ENCODE results near the gene CLEC2L. TPM values are rescaled to one million over a fixed set of nuclear protein-coding genes. Genes with fewer than 3 reads are reported as not detected.

CLEC2L gene
- total and polyA plus RNA-seq, 2 of the 8 experiments (the other 6 are each of a cell fraction or from before 2014, with no cell fraction given) = 0.20 to 1.9 TPM

DNA sequence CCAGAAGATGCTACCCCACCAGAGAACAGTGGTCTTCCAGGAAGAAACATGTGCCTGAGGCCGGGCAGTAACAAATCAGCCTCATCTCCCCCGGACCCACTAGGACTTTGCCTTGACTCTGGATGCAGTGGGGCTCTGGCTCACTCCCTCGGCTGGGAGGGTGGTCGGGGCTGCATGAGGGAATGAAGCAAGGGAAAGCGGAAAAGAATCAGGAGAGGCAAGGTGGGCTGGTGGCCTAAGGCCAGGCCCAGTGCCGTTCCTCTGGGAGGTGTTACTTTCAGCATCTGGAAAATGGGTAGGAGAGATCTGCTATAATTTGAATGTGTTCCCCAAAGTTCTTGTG lies 51.8 kb downstream of the CLEC2L start:
- no peaks in the 10 kb centered on the region; a peak in 1 of 8 replicates for H3K36me3 ChIP-seq (ENCODE audit: control insufficient read depth in 2 of 4, insufficient read depth in 4 of 4, low read length in 3 of 4)
- H4K5ac ChIP-seq (ENCODE audit: insufficient read length, low read depth, low read length) = no peak overlapping the region
- no peak overlapping the region for H2BK120ac ChIP-seq (replicated peaks; ENCODE audit: low read depth, low read length)
- H4K91ac ChIP-seq (replicated peaks; ENCODE audit: insufficient read length, low read length) = no peak overlapping the region
- DNase-seq (ENCODE audit: low read depth in 1 of 2, low spot score in 2 of 2) (no peak), FAIRE-seq (no peak)
- no peak overlapping the region for H3K4me3 ChIP-seq (ENCODE audit: extremely low read depth in 1 of 4, insufficient read depth in 2 of 4, low read depth in 3 of 4, low read length in 4 of 4)
- H3K14ac ChIP-seq (ENCODE audit: insufficient read length) = no peak overlapping the region
- H2BK15ac ChIP-seq (ENCODE audit: low read length) = no peak overlapping the region
- no peak overlapping the region for H3K18ac ChIP-seq (ENCODE audit: extremely low read depth, low read length)
- CTCF ChIA-PET (ENCODE audit: partially characterized antibody) = interaction anchor here (1.1 to 1.5 kb wide), 2 partner anchors 9 to 71 kb away, joined by 4 to 5 read pairs; no protein-coding TSS in a partner anchor
- no peak overlapping the region for H2BK20ac ChIP-seq (ENCODE audit: low read length)
- no peak overlapping the region for H3K27ac ChIP-seq (ENCODE audit: low read depth, low read length)
- POLR2A ChIA-PET (ENCODE audit: partially characterized antibody) = no interaction called here
- H3K79me1 ChIP-seq (ENCODE audit: low read depth, low read length) = no peaks in the 10 kb centered on the region
- H3K4ac ChIP-seq (replicated peaks; ENCODE audit: insufficient read length, low read depth, low read length) = no peak overlapping the region
- H3K9me3 ChIP-seq (ENCODE audit: insufficient read depth in 2 of 2, low read depth in 1 of 2, low read length in 1 of 2) = no peaks in the 10 kb centered on the region
- H2BK5ac ChIP-seq (ENCODE audit: low read depth, low read length) = no peak overlapping the region
- WGBS, 2 experiments (ENCODE audit: extremely low coverage in 1 of 2, insufficient coverage in 1 of 2, insufficient read length in 1 of 2, insufficient replicate concordance in 2 of 2, low coverage in 1 of 2, low lambda C conversion rate in 2 of 2, missing lambda C conversion rate in 1 of 2) = 95% methylated on average over 6 of the region's 6 CpGs; no CpG with 5 or more reads in 1 of the 2 experiments
- no peak overlapping the region for H2BK12ac ChIP-seq (ENCODE audit: low read depth, low read length)
- TF ChIP-seq POU5F1 (IDR thresholded peaks at IDR 0.05; ENCODE audit: low read depth, low read length) (no peak), TAF7 (optimal IDR thresholded peaks at IDR 0.05; ENCODE audit: borderline replicate concordance, low read depth, low read length) (no peak), RFX5 (IDR thresholded peaks at IDR 0.05; ENCODE audit: borderline replicate concordance, low read depth, low read length) (no peak), SP1 (IDR thresholded peaks at IDR 0.05; ENCODE audit: low read depth, low read length) (no peak), NANOG (IDR thresholded peaks at IDR 0.05; ENCODE audit: insufficient read depth, low read depth, low read length, poor library complexity, severe bottlenecking) (no peak), ASH2L (IDR thresholded peaks at IDR 0.05; ENCODE audit: low read length) (no peak), CEBPB (IDR thresholded peaks at IDR 0.05; ENCODE audit: low read depth, low read length) (no peak)
- H3K9ac ChIP-seq (replicated peaks in 1 of 4; ENCODE audit: extremely low read depth in 1 of 4, low read depth in 3 of 4, low read length in 3 of 4) = no peak overlapping the region
- H3K4me1 ChIP-seq (replicated peaks in 1 of 4; ENCODE audit: control insufficient read depth in 3 of 4, insufficient read depth in 4 of 4, low read length in 3 of 4) = peaks cover 0 to 5% (median 0%) of the 10 kb centered on the region in 4 experiments; a peak in 1 of 7 replicates
- no peaks in the 10 kb centered on the region for H3K23me2 ChIP-seq (ENCODE audit: low read depth, low read length)
- H2AK5ac ChIP-seq (ENCODE audit: low read depth, low read length) = no peak overlapping the region
- no peaks in the 10 kb centered on the region for H3K79me2 ChIP-seq (ENCODE audit: control insufficient read depth in 1 of 2, insufficient read depth in 2 of 2, low read length in 2 of 2)
- H3K27me3 ChIP-seq (replicated peaks in 1 of 4; ENCODE audit: control insufficient read depth in 3 of 4, extremely low read depth in 1 of 4, insufficient read depth in 3 of 4, low read length in 3 of 4) = no peaks in the 10 kb centered on the region
- H2AFZ ChIP-seq (ENCODE audit: low read length) = no peak overlapping the region
- H3K4me2 ChIP-seq (ENCODE audit: insufficient read depth in 1 of 2, low read depth in 2 of 2, low read length in 2 of 2) = no peak overlapping the region
- H4K20me1 ChIP-seq (replicated peaks in 1 of 2; ENCODE audit: control insufficient read depth in 1 of 2, insufficient read depth in 2 of 2, low read length in 2 of 2) = peaks cover 0 to 3% of the 10 kb centered on the region in 2 experiments
- H3K56ac ChIP-seq (replicated peaks; ENCODE audit: insufficient read length, low read depth, low read length) = no peak overlapping the region
- H3K23ac ChIP-seq (ENCODE audit: insufficient read length) = no peak overlapping the region
- H4K8ac ChIP-seq (ENCODE audit: extremely low read depth, insufficient read depth, low read length) = no peak overlapping the region

Measured in H1 (cell line).